Right cardiac atrium (tissue), 5 donors: Measurements from ENCODE around the gene ADK. TPM values are rescaled to one million over a fixed set of nuclear protein-coding genes. Genes with fewer than 3 reads are reported as not detected.
A peak's percentile ranks its signal among the peaks of the same experiment; 100 is the strongest.

Source experiments
- ATAC-seq, 2 donors: fragments of 200-7000 bp; cut with Tn5 transposase; one replicate each; pipeline versions ENCODE4 v1.8.0 to v1.9.1; 2020; ENCODE audit warnings: moderate library complexity in 2 of 2, mild to moderate bottlenecking in 1 of 2
- DNase-seq, 3 donors: peaks; one replicate each; pipeline ENCODE4 v3.0.0-alpha.2; 2020
- H3K27ac ChIP-seq: one replicate; pipeline ENCODE4 v1.5.1; 2013; ENCODE audit warnings: mild to moderate bottlenecking, low read length, control low read depth, moderate library complexity
- H3K27me3 ChIP-seq: one replicate; pipeline ENCODE4 v1.6.1; 2013; ENCODE audit not compliant: control insufficient read depth, insufficient read depth
- H3K4me1 ChIP-seq: one replicate; pipeline ENCODE4 v1.6.1; 2013; ENCODE audit warnings: low read length; ENCODE audit not compliant: control insufficient read depth, insufficient read depth
- H3K4me3 ChIP-seq: one replicate; pipeline ENCODE4 v1.5.1; 2013; ENCODE audit warnings: low read length, control low read depth
- H3K9me3 ChIP-seq: one replicate; pipeline ENCODE4 v1.6.1; 2013; ENCODE audit warnings: low read length; ENCODE audit not compliant: control insufficient read depth
- WGBS: extraction: QIAGEN DNeasy Blood & Tissue Kit; methylation state at CpG from one replicate; pipeline ENCODE4 v1.1.7; 2013; 5-methylcytosine and 5-hydroxymethylcytosine counted together
- intact Hi-C, 4 donors: fragments of 100-400 bp; cut with DNase I; formaldehyde crosslinking; loops; one replicate each; pipeline versions ENCODE4 v1.11.0 to v1.14.0; 2022 to 2023
- polyA plus RNA-seq: library from polyadenylated mRNA; stranded (reverse); fragments of 200-250 nt; gene quantifications from one replicate; pipeline ENCODE4 v1.2.3, GENCODE V29; 2013
- total RNA-seq, 4 donors: library from RNA; stranded (reverse); fragmentation: NEBNext Ultra II Directional; extraction: Animal tissue kit (Norgen Biotek cat#: 25700); gene quantifications; one replicate each; pipeline ENCODE4 v1.2.1, GENCODE V29; 2021
- donor health status: healthy with polysubstance abuse.
- donor health status: DM: no; HTN: yes; CAD: no.
- donor health status: DM: no; HTN: no; CAD: no.
- donor health status: DM: no; HTN: yes; CAD: no; lungs with severe emphysema.
- donor health status: DM: yes; HTN: yes; CAD: no.

Gene ADK
- total and polyA plus RNA-seq, 5 donors: 34.5 to 42.2 (median 41.0) TPM

DNA sequence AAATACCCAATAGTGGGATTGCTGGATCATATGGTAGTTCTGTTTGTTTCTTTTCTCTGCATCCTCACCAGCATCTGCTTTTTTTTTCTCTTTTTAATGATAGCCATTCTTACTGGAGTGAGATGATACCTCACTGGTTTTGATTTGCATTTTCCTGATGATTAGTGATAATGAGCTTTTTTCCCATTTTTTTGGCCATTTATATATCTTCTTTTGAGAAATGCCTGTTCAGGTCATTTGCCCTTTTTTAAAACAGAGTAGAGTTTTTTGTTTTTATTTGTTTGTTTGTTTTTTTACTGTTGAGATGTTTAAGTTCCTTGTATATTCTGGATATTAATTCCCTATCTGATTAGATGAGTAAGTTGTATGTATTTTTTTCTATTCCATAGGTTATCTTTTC lies 469.6 kb downstream of the ADK start:
- Histone ChIP-seq H3K27me3 (no peaks in the 10 kb centered on the region), H3K9me3 (no peaks in the 10 kb centered on the region), H3K27ac (no peak overlapping the region), H3K4me3 (no peak overlapping the region), H3K4me1 (no peaks in the 10 kb centered on the region)
- ATAC-seq: no peak
- intact Hi-C loops: no loop called here
- no peak for DNase-seq

GRCh38 chr10:74623786-74624185 lies 472.8 kb downstream of the ADK start:
- H3K4me1 ChIP-seq: no peaks in the 10 kb centered on the region
- no peaks in the 10 kb centered on the region for H3K9me3 ChIP-seq
- H3K27me3 ChIP-seq: no peaks in the 10 kb centered on the region
- DNase-seq (no peak), ATAC-seq (no peak)
- intact Hi-C loops: no loop called here
- WGBS: 68% methylated on average over 2 of the region's 2 CpGs
- H3K27ac ChIP-seq: no peak overlapping the region
- H3K4me3 ChIP-seq: no peak overlapping the region

GRCh38 chr10:74624501-74624900 lies 473.5 kb downstream of the ADK start:
- DNase-seq (no peak), ATAC-seq (no peak)
- no peak overlapping the region for H3K4me3 ChIP-seq
- intact Hi-C loops: no loop called here
- WGBS: 83% methylated on average over 1 of the region's 1 CpG
- H3K4me1 ChIP-seq: no peaks in the 10 kb centered on the region
- no peaks in the 10 kb centered on the region for H3K27me3 ChIP-seq
- H3K27ac ChIP-seq: no peak overlapping the region
- no peaks in the 10 kb centered on the region for H3K9me3 ChIP-seq

GRCh38 chr10:74628136-74628535 lies 477.1 kb downstream of the ADK start:
- WGBS: 77% methylated on average over 2 of the region's 2 CpGs
- ATAC-seq (no peak), DNase-seq (no peak)
- Histone ChIP-seq H3K4me3 (no peak overlapping the region), H3K27ac (no peak overlapping the region), H3K4me1 (no peaks in the 10 kb centered on the region), H3K27me3 (no peaks in the 10 kb centered on the region), H3K9me3 (no peaks in the 10 kb centered on the region)
- intact Hi-C loops: no loop called here

GRCh38 chr10:74634995-74635536 lies 484.0 kb downstream of the ADK start:
- Histone ChIP-seq H3K4me3 (no peak overlapping the region), H3K27ac (no peak overlapping the region), H3K9me3 (no peaks in the 10 kb centered on the region), H3K27me3 (no peaks in the 10 kb centered on the region), H3K4me1 (no peaks in the 10 kb centered on the region)
- intact Hi-C loops: no loop called here
- DNase-seq (no peak), ATAC-seq (no peak)

- Histone ChIP-seq H3K27me3 (no peaks in the 10 kb centered on the region), H3K9me3 (no peaks in the 10 kb centered on the region), H3K4me1 (no peaks in the 10 kb centered on the region), H3K27ac (no peak overlapping the region), H3K4me3 (no peak overlapping the region)
- WGBS: 98% methylated on average over 4 of the region's 4 CpGs
- DNase-seq: no peak
- intact Hi-C loops: no loop called here
- ATAC-seq: no peak
Observed at GRCh38 chr10:74635655-74636054, 484.6 kb downstream of the ADK start.

GRCh38 chr10:74637685-74638084 lies 486.7 kb downstream of the ADK start:
- no peaks in the 10 kb centered on the region for H3K9me3 ChIP-seq
- DNase-seq (no peak), ATAC-seq (no peak)
- H3K27me3 ChIP-seq: no peaks in the 10 kb centered on the region
- intact Hi-C loops: no loop called here
- 86% methylated on average over 1 of the region's 1 CpG for WGBS
- H3K27ac ChIP-seq: no peak overlapping the region
- H3K4me3 ChIP-seq: no peak overlapping the region
- no peaks in the 10 kb centered on the region for H3K4me1 ChIP-seq

GRCh38 chr10:74640134-74640921 lies 489.3 kb downstream of the ADK start:
- H3K4me1 ChIP-seq: no peaks in the 10 kb centered on the region
- DNase-seq (no peak), ATAC-seq (no peak)
- H3K4me3 ChIP-seq: no peak overlapping the region
- peak overlapping the region; percentile 13 for H3K27ac ChIP-seq
- 72% methylated on average over 5 of the region's 5 CpGs for WGBS
- H3K27me3 ChIP-seq: no peaks in the 10 kb centered on the region
- intact Hi-C loops: no loop called here
- H3K9me3 ChIP-seq: no peaks in the 10 kb centered on the region

- DNase-seq (no peak), ATAC-seq (no peak)
- Histone ChIP-seq H3K4me3 (no peak overlapping the region), H3K27me3 (no peaks in the 10 kb centered on the region), H3K4me1 (no peaks in the 10 kb centered on the region), H3K27ac (no peak overlapping the region), H3K9me3 (no peaks in the 10 kb centered on the region)
- 73% methylated on average over 1 of the region's 1 CpG for WGBS
- intact Hi-C loops: no loop called here
Observed at GRCh38 chr10:74641659-74642058, 490.6 kb downstream of the ADK start.

DNA sequence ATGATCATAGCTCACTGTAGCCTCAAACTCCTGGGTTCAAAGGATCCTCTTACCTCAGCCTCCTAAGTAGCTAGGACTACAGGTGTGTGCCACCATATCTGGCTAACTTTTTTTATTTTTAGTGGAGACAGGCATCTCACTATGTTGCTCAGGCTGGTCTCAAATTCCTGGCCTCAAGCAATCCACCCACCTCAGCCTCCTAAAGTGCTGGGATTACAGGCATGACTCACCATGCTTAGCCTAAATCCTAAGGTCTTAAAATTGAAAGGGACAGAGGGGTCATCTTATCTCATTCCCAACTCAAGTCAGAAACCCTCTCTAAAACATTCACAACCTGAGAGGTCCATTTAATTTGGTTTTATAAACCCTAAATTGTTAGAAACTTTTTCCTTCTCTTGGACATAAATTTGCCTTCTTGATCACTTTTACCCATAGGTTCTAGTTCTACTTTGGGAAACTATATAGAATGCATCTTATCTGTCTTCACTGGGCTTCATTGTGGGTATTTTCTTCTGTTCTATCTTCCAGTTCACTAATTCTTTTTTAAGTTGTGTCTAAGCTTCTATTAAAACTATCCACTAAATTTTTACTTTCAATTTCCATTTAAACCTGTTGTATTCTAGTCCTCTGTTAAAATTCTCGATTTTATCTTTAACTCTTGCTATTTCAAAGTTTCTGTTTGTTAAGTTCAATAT lies 492.0 kb downstream of the ADK start:
- no peak overlapping the region for H3K4me3 ChIP-seq
- intact Hi-C loops: no loop called here
- no peak for ATAC-seq
- DNase-seq: no peak
- H3K9me3 ChIP-seq: no peaks in the 10 kb centered on the region
- no peaks in the 10 kb centered on the region for H3K27me3 ChIP-seq
- 96% methylated on average over 1 of the region's 1 CpG for WGBS
- H3K4me1 ChIP-seq: no peaks in the 10 kb centered on the region
- H3K27ac ChIP-seq: no peak overlapping the region

DNA sequence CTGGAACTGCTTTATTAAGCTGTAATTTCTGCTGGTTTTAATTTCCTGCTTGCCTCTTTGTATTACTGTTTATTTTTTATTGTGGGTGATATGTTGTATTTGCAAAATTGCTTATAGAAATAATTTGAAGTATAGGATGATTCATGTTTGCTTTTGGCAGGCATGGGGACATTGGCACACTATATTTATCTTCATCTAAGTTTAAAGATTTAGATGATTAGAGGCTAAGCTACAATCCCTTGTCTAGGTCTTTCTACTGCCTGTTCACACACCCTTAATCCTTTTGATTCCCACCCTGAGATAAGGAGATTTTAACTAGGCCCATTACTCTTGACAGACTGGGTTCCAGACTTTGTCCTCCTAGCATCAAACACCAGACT lies 492.6 kb downstream of the ADK start:
- intact Hi-C loops: no loop called here
- no peaks in the 10 kb centered on the region for H3K9me3 ChIP-seq
- H3K4me1 ChIP-seq: no peaks in the 10 kb centered on the region
- H3K27me3 ChIP-seq: no peaks in the 10 kb centered on the region
- H3K4me3 ChIP-seq: no peak overlapping the region
- H3K27ac ChIP-seq: no peak overlapping the region
- ATAC-seq: no peak
- DNase-seq: no peak
